HG02623 (cell line): ENCODE data around the gene GALNT10.

Experiments
- ATAC-seq: cut with Tn5 transposase; IDR thresholded peaks from one replicate; pipeline ENCODE4 v1.9.1; 2021; ENCODE audit warnings: moderate library complexity; ENCODE audit not compliant: unreplicated experiment

The GALNT10 gene

GRCh38 chr5:154262342-154262741 lies 71.8 kb downstream of the GALNT10 start:
- ATAC-seq: no peak

GRCh38 chr5:154264549-154265196 lies 74.1 kb downstream of the GALNT10 start:
- no peak for ATAC-seq

GRCh38 chr5:154265197-154265773 lies 74.8 kb downstream of the GALNT10 start:
- ATAC-seq: no peak

GRCh38 chr5:154267516-154267915 lies 77.0 kb downstream of the GALNT10 start:
- ATAC-seq: no peak

- no peak for ATAC-seq
Measured at GRCh38 chr5:154268073-154268472, 77.5 kb downstream of the GALNT10 start.

- ATAC-seq: no peak
Measured at GRCh38 chr5:154269414-154269813, 78.9 kb downstream of the GALNT10 start.

- ATAC-seq: no peak
Measured at GRCh38 chr5:154271466-154271865, 80.9 kb downstream of the GALNT10 start.

- ATAC-seq: no peak
Measured at GRCh38 chr5:154271936-154272514, 81.5 kb downstream of the GALNT10 start.

GRCh38 chr5:154273028-154273617 lies 82.6 kb downstream of the GALNT10 start:
- ATAC-seq: peak; percentile 45

GRCh38 chr5:154273963-154274827 lies 83.7 kb downstream of the GALNT10 start:
- ATAC-seq: no peak

GRCh38 chr5:154274828-154275185 lies 84.3 kb downstream of the GALNT10 start:
- no peak for ATAC-seq

- no peak for ATAC-seq
Measured at GRCh38 chr5:154275566-154275965, 85.0 kb downstream of the GALNT10 start.

GRCh38 chr5:154276261-154276972 lies 85.9 kb downstream of the GALNT10 start:
- no peak for ATAC-seq

- ATAC-seq: no peak
Measured at GRCh38 chr5:154276973-154277331, 86.4 kb downstream of the GALNT10 start.

GRCh38 chr5:154277499-154277898 lies 87.0 kb downstream of the GALNT10 start:
- no peak for ATAC-seq

- no peak for ATAC-seq
Measured at GRCh38 chr5:154278186-154278585, 87.7 kb downstream of the GALNT10 start.

GRCh38 chr5:154278908-154279307 lies 88.4 kb downstream of the GALNT10 start:
- peak; percentile 78 for ATAC-seq

GRCh38 chr5:154284433-154284832 lies 93.9 kb downstream of the GALNT10 start:
- peak; percentile 94 for ATAC-seq

- ATAC-seq: no peak
Measured at GRCh38 chr5:154285661-154286408, 95.3 kb downstream of the GALNT10 start.

- ATAC-seq: no peak
Measured at GRCh38 chr5:154286557-154286956, 96.0 kb downstream of the GALNT10 start.
